HL-60 (cell line): ENCODE data around the gene RGPD8.
"Not testable (repeated sequence)": the region's sequence is repeated elsewhere in the genome, so short reads cannot be mapped to it uniquely, and the experiment has no call there.

Experiments
- CTCF ChIP-seq: IDR thresholded peaks from one replicate; pipeline ENCODE4 v1.5.1; 2011; ENCODE audit warnings: low read length, control low read depth, inconsistent platforms; ENCODE audit not compliant: insufficient read depth
- GABPA ChIP-seq: IDR thresholded peaks from 2 replicates; pipeline ENCODE4 v1.6.1; 2012; ENCODE audit warnings: low read depth
- POLR2AphosphoS5 ChIP-seq: IDR thresholded peaks from 2 replicates; pipeline ENCODE4 v1.6.1; 2012; ENCODE audit warnings: low read depth
- REST ChIP-seq: IDR thresholded peaks from 2 replicates; pipeline ENCODE4 v1.6.1; 2012; ENCODE audit warnings: low read depth; ENCODE audit not compliant: insufficient replicate concordance
- SPI1 ChIP-seq: IDR thresholded peaks from 2 replicates; pipeline ENCODE4 v1.6.1; 2012; ENCODE audit warnings: low read depth, mild to moderate bottlenecking, borderline replicate concordance

- not testable (repeated sequence) for TF ChIP-seq POLR2AphosphoS5, REST, CTCF, GABPA, SPI1
Observed at GRCh38 chr2:112438603-112439261, 5.3 kb upstream of the RGPD8 start.
